HG03378 (cell line): ENCODE measurements around the gene PDE2A.

Experiments used
- ATAC-seq: cut with Tn5 transposase; IDR thresholded peaks from one replicate; pipeline ENCODE4 v1.9.1; 2021; ENCODE audit warnings: mild to moderate bottlenecking, moderate library complexity; ENCODE audit not compliant: unreplicated experiment

The PDE2A gene

DNA sequence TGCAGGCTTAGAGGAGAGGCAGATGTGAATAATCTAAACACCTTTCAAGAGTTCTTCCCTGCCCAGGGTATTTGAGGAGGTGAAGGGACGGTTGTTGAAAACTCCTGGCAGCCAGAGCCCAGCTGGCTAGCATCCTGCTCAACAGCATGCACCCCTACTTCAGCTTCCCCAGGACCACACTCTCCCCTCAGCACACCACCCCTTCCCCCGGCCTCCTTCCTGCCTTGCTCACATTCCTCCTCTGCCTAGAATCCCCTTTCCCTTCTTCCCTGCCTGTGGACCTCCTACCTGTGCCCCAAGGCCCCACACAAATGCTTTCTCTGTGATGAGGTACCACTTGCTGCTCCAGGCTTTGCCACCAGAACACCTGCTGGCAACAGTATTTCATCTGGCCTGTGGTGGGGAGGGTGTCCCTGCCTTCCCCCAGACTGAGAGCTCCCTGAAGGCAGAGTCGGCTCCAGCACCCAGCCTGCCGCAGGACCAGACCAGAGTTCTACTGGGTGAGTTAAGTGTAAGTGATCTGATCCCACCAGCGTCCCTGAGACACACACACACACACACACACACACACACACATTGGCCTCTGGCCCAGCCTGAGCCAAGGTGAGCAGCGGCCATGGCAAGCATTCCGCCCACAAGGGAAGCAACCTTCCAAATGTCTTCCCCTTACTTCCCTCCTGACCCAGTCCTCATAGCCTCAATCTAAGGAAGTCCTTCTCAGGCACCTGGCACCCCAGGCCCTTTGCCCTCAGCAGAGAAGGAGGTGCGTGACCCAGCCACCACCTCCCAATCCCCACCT lies 79.5 kb downstream of the PDE2A start:
- ATAC-seq = no peak

DNA sequence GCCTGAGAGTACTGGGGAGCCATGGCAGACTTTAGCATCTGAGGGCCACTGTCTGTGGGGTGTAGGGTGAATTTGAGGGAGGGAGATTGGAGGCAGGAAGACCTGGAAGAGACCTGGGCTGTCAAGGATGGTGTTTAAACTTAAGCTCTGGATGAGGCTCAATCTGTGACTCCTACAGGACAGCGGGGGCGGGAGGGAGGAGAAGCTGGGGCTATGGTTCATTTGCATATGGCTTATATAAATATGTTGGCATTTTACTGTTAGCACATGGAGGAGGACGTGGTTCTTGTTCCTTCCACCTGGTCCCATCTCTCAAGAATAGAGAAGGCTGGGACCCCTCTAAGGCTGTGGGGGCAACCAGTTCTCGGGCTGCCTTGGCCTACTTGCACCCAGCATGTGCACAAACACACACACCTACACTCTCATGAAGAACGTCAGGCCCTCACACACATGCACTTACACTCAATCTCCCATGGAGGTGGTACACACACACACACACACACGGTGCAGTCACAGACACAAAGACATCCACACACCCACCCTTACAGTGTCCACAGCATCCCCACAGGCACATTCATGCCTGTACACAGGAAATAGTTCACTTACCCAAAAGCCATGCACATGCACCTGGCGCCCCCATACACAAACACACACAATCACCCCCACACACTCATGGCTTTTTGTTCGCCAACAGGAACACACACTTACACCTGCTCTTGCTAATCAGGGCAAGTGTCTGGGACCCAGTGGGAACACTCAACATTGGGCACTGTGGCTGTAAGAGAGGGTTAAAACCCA lies 81.3 kb downstream of the PDE2A start:
- ATAC-seq = no peak

DNA sequence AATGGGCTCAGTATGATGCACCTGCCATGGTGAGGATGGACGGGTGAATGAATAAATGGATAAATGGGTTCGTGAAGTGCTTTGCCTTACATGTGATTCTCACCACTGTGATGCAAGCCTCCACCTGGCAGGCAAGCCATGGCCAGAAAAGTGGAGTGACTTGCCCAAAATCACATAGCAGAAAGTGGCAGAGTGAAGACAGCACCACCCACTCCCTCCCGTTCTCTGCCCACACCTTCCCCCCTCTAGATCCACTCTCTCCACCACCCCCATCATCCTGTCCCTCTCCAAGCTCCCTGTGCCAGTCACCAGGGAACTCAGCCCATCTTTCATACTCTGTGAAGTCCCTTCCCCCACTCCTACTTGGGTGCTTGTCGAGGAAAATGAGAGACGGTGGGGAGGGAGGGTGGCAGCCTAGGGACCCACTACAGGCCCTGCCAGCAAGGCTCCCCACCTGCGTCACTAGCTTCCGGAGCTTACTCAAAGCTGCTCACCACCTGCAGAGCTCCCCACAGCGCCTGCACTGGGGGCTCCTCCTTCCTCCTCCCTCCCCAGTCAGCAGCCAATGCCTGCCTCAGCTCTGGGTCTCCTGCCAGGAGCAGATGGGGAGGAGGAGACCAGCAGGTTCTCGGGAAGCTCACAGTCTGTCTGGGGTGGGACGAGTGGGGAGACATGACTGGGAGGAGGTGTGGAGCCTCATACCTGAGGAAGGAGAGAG lies 82.3 kb downstream of the PDE2A start:
- ATAC-seq = no peak

DNA sequence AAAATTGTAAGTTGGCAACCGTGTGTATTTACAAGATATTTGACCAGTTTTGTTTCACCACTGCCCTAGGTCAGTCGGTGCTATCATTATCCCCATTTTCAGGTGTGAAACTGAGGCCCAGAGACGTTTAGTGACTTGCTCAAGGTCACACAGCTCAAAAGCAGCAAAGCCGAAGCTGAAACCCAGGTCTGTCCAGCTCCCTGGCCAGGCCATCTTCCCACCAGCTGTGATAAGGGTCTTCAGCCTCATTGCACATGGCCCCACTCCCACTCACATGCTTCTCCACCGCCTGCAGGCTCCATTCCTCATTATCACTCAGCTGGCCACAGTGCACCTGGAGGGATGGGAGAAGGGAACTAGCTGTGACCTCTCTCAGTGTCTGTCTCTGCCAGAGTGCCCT lies 83.2 kb downstream of the PDE2A start:
- no peak for ATAC-seq

DNA sequence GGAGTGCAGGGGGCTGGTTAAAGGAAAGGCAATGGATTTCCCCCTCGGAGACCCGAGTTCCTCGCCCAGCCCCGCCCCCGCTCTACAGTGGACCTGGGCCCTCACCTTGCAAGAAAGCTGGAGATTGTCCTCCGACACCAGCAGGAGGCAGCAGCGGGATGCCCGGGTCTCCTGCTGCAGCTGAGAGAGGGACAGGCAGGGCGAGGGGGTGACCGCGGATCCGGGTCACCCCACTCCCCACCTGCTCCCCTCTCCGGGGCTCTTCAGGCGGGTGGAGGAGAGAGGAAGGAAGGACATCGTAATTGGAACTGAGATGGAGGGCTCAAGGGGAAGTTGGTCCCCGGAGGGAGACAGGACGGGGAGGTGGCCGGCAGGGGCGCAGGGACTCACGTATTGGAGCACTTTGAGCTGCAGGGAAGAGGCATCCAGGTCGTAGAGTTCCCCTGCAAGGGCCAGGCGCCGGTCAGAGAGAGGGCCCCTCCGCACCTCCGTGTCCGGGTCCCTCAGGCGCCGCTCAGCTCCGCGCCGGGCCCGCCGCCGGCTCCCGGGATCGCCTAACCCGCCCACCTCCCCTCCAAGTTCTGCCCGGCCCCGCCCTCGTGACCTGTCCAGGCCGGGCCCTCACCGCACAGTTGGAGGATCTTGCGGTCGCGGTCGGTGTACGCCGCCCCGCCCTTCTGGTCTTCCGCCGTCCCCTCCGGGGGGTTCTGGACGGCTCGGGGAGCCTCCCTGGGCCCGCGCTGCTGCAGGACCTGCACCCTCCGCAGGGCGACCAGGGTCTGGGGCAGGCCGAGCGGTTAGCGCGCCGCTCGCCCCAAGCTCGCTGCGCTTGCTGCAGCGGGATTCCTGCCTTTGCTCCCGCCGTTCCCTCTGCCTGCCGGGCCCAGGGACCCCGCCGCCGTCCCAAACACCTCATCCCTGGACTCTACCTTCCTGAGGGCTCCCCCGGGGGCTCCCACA lies 84.1 kb downstream of the PDE2A start:
- no peak for ATAC-seq

DNA sequence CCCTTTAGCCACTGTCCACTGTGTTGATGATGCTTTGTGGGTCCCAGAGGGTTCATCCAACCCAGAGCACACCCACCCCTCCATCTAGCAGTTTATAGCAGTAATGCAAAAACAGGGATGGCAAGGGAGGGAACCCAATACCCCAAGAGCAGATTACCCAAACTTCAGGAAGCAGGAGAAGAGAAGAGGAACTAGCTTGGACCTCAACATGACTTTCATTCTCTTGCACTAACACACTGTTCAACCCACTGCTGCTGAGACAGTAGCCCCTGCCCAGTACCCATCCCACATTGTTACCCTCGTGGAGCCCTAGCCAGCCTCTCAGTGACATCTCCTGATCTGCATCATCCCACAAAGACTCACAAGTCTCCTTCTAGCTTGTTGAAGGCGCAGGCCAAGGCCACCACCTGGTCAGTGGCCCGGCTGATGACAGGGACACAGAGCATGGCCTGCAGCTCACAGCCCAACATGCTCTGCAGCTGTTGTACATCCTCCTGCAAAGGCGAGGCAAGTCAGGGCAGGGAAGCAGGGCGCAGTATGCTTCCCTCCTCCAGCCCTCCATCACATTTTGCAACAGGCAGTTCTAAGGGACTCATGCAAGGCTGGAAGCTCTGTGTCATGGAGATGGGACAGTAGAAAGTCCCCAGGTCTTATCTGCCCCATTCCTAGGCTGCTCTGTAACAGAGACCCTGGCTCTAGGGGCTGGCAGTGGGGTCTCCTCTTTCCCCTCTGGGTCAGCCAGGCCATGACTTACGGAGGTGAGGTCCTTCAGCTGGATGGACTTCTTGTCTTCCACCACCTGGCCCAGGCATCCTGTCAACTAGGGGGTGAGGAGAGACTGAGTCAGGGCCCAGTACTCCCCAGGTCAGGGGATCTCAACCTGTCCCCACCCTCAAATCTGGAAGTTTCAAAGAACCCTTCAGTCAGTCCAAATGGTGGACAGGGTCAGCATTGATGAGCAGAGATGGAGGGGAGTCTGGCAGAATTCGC lies 85.5 kb downstream of the PDE2A start:
- ATAC-seq = no peak

DNA sequence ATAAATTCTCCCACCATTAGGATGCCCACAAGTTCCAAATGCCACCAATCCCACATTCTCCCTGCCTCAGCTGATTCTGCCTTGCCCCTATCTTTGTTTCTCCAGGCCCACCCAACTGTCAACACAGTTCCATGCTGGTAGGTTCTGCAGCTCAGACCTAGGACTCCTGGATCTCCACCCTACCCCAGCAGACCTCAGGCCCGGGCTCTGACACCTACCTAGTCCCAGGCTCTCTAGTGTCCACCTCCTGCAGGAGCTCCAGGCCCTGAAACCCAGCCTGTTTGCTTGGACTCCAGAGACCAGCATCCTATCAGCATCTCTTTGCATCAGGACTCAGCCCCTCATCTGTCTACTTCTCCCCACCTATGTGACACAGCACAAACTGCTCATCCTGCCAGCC lies 86.5 kb downstream of the PDE2A start:
- ATAC-seq = no peak

DNA sequence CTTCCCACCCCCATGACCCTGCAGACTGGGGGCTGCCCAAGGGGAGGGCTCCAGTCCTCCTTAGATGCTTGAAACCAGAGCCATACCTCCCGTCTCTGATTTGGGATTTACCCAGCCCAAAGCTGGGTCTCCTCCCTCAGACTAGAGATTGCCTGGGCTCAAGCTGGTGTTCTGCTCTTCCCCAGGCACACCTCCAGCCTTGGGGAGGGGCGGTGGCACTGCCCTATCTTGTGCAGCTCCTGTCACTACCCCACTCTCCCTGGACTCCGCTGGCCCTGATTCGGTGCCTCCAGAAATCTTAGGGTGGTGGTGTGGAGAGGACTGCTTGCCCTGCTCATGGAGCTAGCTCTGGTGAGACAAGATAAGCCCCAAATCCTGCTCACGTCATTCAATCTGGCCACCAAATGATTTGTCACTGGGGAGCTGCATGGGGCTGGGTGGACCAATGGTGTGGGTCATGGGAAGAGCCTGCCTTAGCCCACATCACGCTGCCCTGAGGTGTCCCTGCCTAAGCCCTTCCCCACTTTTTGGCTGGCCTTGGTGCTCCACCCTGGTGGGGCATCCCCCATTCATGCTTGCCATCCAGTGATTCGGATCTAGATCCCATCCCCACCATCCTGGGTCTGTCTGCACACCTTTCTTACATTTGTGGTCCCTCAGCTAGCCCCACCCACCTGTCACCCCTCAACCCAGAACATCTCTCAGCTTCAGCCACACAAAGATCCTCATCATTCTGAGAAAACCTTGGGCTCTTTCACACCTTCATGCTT lies 87.7 kb downstream of the PDE2A start:
- ATAC-seq = no peak

DNA sequence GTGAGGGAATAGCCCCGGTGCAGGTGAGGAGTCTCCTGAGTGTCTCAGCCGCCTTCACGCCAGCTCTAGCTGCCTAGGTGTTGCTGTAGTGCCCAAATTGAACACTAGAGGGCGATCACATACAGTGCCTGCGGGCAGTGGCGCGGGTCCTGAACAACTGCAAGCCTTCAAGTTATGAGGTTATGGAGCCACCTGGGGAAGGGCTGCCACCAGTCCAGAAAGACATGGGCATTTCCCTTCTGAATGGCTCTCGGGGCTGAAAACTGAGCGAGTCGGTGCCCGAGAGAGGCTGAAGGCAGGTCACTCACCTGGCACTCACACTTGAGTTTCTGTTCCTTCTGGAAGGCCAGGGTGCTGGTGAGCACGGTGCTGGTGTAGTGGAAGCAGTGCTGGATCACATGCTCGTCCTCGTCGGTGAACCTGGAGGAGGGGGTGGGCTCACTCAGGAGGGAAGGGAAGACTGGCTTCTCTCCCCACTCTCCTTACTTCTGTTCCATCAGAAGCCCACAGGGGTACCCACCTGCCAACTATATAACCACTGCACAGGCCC lies 88.4 kb downstream of the PDE2A start:
- ATAC-seq = no peak

DNA sequence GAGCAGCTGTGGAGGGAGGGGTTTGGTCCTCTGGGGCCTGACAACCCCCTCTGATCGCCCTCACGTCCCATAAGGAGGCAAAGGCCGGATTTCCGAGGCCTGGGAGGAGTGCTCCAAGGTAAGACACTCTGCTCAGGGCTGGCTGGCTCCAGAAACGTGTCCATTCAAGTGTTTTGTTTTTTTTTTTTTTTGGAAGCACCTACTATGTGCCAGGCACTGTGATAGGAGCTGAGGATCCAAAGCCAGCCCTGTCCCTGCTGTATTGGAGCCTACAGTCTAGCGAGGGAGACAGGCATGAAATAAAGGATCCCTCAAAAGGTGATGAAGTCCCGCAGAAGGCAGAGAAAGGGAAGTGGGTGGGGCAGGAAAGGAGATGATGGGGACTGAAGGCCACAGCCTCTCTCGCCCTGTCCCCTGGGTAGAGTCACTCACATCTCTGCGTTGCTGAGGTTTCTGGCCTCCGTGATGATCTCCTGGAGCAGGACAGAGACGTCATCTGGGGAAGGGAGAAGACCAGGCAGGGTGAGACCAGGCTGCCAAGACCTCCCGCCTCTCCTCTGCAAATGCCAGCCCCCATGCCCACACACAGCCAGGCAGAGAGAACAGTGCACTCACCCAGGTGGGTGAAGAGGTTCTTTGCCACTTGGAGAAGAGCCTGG lies 89.2 kb downstream of the PDE2A start:
- ATAC-seq = no peak

DNA sequence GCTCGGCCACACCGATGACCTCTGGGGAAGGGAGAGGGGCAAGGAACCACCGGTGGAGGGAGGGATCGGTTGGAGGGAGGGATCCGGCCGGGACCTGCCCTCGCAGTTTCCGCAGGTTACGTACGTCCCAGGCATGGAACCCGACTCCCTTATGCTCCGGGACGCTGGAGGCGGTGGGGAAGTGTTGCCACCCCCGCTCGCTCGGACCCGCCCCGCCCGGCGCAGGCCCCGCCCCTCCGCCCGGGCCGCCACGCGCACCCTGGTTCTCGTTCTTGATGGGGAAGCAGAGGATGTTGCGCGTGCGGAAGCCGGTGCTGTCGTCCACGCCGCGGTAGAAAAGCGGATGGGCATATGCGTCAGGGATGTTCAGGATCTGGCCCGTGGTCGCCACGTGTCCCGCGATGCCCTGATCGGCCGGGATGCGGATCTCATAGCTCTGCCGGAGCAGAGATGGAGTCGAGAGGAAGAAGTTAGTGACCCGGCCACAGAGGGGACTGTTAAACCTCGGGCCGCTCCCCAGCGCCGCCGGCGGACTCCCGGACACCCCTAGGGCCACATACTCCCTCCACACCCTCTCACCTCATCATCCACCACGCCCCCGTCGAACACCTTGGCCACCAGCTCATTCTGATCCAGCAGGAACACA lies 89.8 kb downstream of the PDE2A start:
- ATAC-seq = no peak

DNA sequence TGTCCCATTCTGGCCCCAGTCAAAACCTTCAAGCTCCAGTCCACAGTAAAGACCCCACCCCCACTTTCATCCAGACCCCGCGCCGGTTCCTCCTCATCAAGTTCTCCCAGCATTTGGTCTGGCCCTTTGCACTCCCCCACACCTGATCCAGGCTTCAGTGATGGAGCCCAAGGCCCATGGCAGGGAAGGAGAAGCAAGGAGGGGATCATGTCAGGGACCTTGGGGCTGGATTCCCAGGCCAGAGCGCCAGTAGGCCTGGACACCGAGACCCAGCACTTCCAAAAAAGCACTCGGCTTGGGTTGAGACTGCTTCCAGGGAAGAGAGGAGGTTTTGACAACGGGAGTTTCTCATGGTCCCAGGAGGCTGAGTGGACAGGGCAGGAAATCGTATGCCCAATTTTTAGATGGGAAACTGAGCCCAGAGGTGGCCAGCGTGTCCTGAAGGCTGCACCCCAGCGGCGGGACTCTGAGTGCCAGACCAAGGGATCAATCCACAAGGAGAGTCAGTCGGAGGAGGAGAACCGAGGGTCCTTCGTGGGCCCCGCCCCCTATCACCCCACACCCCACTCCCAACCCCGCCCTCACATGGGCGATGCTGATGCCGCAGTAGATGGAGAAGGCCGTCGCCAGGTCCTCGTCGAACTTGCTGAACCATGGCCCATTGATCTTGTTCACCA lies 90.5 kb downstream of the PDE2A start:
- no peak for ATAC-seq

DNA sequence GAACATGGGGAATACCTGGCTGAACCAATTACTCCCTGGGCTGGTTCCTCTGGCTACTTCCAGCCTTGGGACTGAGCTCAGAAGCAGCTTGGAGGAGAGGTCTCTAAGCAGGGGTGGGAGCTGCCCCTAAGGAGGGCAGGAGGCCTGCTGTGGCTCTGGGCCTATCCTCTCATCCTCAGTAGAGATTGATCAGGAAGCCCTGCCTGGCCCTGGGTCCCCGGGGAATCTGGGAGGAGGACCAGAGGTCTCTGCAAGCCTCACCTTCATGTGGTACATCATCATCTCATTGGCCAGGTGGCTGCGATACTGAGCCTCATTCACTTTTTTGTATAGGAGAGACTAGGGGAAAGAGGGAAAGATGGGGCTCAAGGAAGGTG lies 91.1 kb downstream of the PDE2A start:
- ATAC-seq = no peak

DNA sequence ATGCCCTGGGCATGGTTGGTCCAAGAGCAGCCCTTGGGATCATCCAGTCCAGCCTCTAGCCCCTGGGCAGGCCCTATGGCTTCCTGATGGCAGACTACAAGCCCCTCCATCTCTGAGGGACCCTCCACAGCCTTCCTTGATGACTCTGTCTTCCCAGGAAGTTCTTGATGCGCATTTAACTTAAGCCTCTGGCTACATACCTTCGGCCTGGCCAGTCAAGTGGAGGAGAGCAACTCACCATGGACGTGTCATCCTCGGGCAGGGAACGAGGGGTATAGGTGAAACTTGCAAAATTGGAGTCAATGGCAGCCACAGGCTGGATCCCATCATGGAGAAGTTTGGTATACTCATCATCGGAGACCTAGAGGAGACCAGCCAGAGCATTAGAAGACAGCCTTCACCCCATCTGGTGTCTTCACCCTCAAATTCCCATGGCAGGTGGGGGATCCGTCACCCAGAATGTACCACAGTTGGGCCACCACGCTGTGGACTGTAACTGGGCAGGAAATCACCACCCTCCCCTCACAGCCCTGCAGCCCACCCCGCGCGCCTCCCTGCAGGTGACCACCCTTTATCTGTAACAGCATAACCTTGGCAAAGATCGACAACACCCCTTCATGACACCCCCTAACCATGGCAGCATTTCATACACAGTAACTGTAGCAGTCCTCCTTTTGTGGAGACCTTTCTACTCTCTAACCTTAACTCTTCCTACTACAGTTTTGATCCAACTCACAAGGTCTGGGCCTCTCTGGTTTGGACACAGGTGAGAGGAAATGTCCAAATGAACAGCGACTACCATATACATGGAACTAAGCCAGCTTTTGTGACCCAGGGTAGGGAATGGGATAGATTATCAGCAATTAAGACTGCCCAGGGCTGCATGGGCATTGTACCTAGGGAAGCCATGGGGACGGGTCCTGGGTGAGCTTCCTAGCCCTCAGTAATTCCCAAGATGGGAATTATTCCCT lies 91.7 kb downstream of the PDE2A start:
- no peak for ATAC-seq

DNA sequence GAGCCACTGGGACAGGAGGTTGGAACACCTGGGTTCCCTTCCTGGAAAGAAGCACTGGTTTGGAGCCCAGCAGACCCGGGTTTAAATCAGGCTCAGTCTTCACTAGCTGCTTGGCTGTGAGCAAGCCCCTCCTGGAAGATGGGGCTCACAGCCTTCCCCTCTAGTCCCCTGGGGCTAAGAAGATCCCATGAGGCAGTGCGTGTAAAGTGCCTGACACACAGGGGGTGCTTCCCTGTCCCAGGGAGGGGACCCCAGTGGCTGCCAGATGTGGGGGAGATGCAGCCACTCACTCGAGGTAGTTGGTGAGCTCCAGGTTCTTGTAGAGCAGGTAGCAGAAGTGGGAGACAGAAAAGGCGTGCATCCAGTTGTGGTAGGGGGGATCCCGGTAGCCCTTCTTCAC lies 93.2 kb downstream of the PDE2A start:
- no peak for ATAC-seq

DNA sequence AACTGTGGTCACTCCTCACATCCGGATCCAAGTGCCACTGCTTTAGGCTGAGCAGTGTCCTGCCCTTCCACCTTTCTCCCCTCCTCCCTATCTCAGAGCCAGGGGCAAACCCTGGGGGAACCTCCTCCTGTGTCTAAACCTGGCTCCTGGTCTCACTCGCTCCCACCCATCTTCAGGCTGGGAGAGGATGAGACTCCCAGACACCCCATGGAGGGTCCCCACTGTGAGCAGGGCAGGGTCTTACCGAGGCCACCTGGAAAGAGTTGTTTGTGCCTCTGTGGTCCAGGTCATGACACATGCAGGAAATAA lies 93.6 kb downstream of the PDE2A start:
- no peak for ATAC-seq
